Ramos (cell line): ENCODE data around the gene GNG7.
"Not testable (repeated sequence)": the region's sequence is repeated elsewhere in the genome, so short reads cannot be mapped to it uniquely, and the experiment has no call there.

ENCODE experiments used
- in situ Hi-C: fragments of 300-500 bp; cut with MboI; formaldehyde crosslinking; loops from one replicate; pipeline ENCODE4 v1.14.3; 2022; ENCODE audit warnings: low sequenced_read_pairs; ENCODE audit not compliant: unreplicated experiment

The GNG7 gene

GRCh38 chr19:2588081-2588777 lies 114.3 kb downstream of the GNG7 start:
- in situ Hi-C loops, result no loop called here

- in situ Hi-C loops, result no loop called here
These were observed 115.3 kb downstream of the GNG7 start for GRCh38 chr19:2587001-2587719.

- in situ Hi-C loops, result no loop called here
These were observed 116.3 kb downstream of the GNG7 start for GRCh38 chr19:2586196-2586595.

- in situ Hi-C loops, result no loop called here
These were observed 118.5 kb downstream of the GNG7 start for GRCh38 chr19:2584002-2584401.

- in situ Hi-C loops, result no loop called here
These were observed 119.2 kb downstream of the GNG7 start for GRCh38 chr19:2582984-2583956.

- in situ Hi-C loops, result not testable (repeated sequence)
These were observed 122.1 kb downstream of the GNG7 start for GRCh38 chr19:2580396-2580795.

- in situ Hi-C loops, result no loop called here
These were observed 122.7 kb downstream of the GNG7 start for GRCh38 chr19:2579678-2580280.

GRCh38 chr19:2578901-2579677 lies 123.4 kb downstream of the GNG7 start:
- in situ Hi-C loops, result no loop called here

- in situ Hi-C loops, result no loop called here
These were observed 124.1 kb downstream of the GNG7 start for GRCh38 chr19:2578391-2578890.

- in situ Hi-C loops, result no loop called here
These were observed 124.7 kb downstream of the GNG7 start for GRCh38 chr19:2577722-2578335.

GRCh38 chr19:2575734-2576481 lies 126.6 kb downstream of the GNG7 start:
- in situ Hi-C loops, result no loop called here

GRCh38 chr19:2574971-2575630 lies 127.4 kb downstream of the GNG7 start:
- in situ Hi-C loops, result no loop called here

- in situ Hi-C loops, result no loop called here
These were observed 128.0 kb downstream of the GNG7 start for GRCh38 chr19:2574478-2574931.

GRCh38 chr19:2573916-2574315 lies 128.6 kb downstream of the GNG7 start:
- in situ Hi-C loops, result no loop called here

- in situ Hi-C loops, result not testable (repeated sequence)
These were observed 130.3 kb downstream of the GNG7 start for GRCh38 chr19:2572152-2572551.

GRCh38 chr19:2569596-2570465 lies 132.7 kb downstream of the GNG7 start:
- in situ Hi-C loops, result no loop called here

- in situ Hi-C loops, result no loop called here
These were observed 134.5 kb downstream of the GNG7 start for GRCh38 chr19:2567996-2568395.
